Transverse colon (tissue), 4 donors: ENCODE data around the gene MYBPH. TPM values are rescaled to one million over a fixed set of nuclear protein-coding genes. Genes with fewer than 3 reads are reported as not detected.

Source experiments
- DNase-seq: peaks from one replicate; pipeline ENCODE4 v3.0.0-alpha.2; 2019
- H3K27ac ChIP-seq, 4 donors: fragments of 200-600 bp; sonication (generic); 2 replicates each; pipeline ENCODE4 v1.5.1; 2016 to 2018; ENCODE audit warnings: inconsistent platforms in 4 of 4
- H3K27me3 ChIP-seq: fragments of 200-600 bp; sonication (generic); 2 replicates; pipeline ENCODE4 v1.5.1; 2017; ENCODE audit warnings: inconsistent platforms
- H3K36me3 ChIP-seq, 4 donors: fragments of 200-600 bp; sonication (generic); 2 replicates each; pipeline ENCODE4 v1.5.1; 2017 to 2019; ENCODE audit warnings: inconsistent platforms in 4 of 4
- H3K4me1 ChIP-seq, 4 donors: fragments of 200-600 bp; sonication (generic); 2 replicates each; pipeline ENCODE4 v1.5.1; 2017 to 2020; ENCODE audit warnings: inconsistent platforms in 4 of 4
- H3K4me3 ChIP-seq, 4 donors: fragments of 200-600 bp; sonication (generic); 1 replicate in 1 of 4; 2 replicates in 3 of 4; pipeline versions ENCODE4 v1.5.1 to v1.6.1; 2017 to 2019; ENCODE audit warnings: inconsistent platforms in 4 of 4
- H3K9me3 ChIP-seq, 2 donors: fragments of 200-600 bp; sonication (generic); 2 replicates each; pipeline ENCODE4 v1.5.1; 2017 to 2019; ENCODE audit warnings: inconsistent platforms in 2 of 2
- EP300 ChIP-seq: sonication (generic); formaldehyde crosslinking; IDR thresholded peaks from one replicate; pipeline ENCODE4 v1.6.1; 2017; ENCODE audit warnings: antibody characterized with exemption, low read depth
- POLR2A ChIP-seq: fragments of 450-650 bp; IDR thresholded peaks from one replicate; pipeline ENCODE4 v1.6.1; 2016; ENCODE audit warnings: antibody characterized with exemption, mild to moderate bottlenecking, moderate library complexity
- POLR2AphosphoS5 ChIP-seq, 3 donors: sonication (generic); formaldehyde crosslinking; IDR thresholded peaks; one replicate each; pipeline ENCODE4 v1.6.1; 2016; ENCODE audit warnings: antibody characterized with exemption in 3 of 3
- WGBS, 2 donors: methylation state at CpG; one replicate each; pipeline ENCODE4 v1.1.5; 2018; ENCODE audit warnings: low coverage in 1 of 2; 5-methylcytosine and 5-hydroxymethylcytosine counted together
- in situ Hi-C, 4 donors: fragments of 200-750 bp; cut with MboI; loops; one replicate each; pipeline versions ENCODE4 v1.15.0 to v1.15.1; 2017; ENCODE audit warnings: low sequenced_read_pairs in 3 of 4, low pct_ligation_motif_present in 1 of 4, low pct_unique_long_range_greater_than_20kb in 1 of 4
- intact Hi-C: fragments of 100-400 bp; cut with DNase I; formaldehyde crosslinking; loops from one replicate; pipeline ENCODE4 v1.15.1; 2023; ENCODE audit warnings: low total_unique reads
- total RNA-seq, 4 donors: library from RNA; depleted of rRNA; stranded (reverse); fragments of >200 nt; gene quantifications; one replicate each; pipeline ENCODE4 v1.1.0, GENCODE V29; 2016
- TF ChIP-seq, protein P1 (sequence below), 5 experiments: fragments of 200-600 bp in 3 of 5; fragments of 450-650 bp in 2 of 5; sonication (generic) in 3 of 5; IDR thresholded peaks; 1 replicate in 2 of 5; 2 replicates in 3 of 5; pipeline ENCODE4 v1.5.1; 2016 to 2017; ENCODE audit warnings: antibody characterized with exemption in 5 of 5, inconsistent platforms in 3 of 5, mild to moderate bottlenecking in 2 of 5, moderate library complexity in 1 of 5

Gene MYBPH
- total RNA-seq, 4 donors from 2014 or later, result not detected

DNA sequence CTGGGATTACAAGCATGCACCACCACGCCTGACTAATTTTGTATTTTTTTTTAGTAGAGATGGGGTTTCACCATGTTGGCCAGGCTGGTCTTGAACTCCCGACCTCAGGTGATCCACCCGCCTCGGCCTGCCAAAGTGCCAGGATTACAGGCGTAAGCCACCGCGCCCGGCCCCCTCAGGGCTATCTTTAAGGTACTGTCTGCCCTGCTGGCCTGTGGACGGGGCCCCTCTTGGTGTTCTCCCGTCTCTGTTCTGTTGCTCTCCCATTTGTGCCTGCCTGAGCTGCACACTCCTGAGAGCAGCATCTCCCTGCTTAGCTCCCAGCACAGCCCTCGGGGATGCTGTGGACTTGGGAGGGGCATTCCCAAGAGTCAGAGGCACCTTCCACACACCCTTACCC is 13.9 kb downstream of the MYBPH start:
- Histone ChIP-seq H3K4me3 (no peak overlapping the region), H3K9me3 (peaks cover 0 to 5% of the 10 kb centered on the region in 2 donors), H3K36me3 (no peaks in the 10 kb centered on the region), H3K4me1 (peaks cover 0 to 4% (median 1%) of the 10 kb centered on the region in 4 donors), H3K27ac (no peak overlapping the region), H3K27me3 (no peaks in the 10 kb centered on the region)
- TF ChIP-seq POLR2AphosphoS5 (IDR thresholded peaks at IDR 0.05) (no peak), POLR2A (no peak), EP300 (no peak)
- TF ChIP-seq, protein P1, sequence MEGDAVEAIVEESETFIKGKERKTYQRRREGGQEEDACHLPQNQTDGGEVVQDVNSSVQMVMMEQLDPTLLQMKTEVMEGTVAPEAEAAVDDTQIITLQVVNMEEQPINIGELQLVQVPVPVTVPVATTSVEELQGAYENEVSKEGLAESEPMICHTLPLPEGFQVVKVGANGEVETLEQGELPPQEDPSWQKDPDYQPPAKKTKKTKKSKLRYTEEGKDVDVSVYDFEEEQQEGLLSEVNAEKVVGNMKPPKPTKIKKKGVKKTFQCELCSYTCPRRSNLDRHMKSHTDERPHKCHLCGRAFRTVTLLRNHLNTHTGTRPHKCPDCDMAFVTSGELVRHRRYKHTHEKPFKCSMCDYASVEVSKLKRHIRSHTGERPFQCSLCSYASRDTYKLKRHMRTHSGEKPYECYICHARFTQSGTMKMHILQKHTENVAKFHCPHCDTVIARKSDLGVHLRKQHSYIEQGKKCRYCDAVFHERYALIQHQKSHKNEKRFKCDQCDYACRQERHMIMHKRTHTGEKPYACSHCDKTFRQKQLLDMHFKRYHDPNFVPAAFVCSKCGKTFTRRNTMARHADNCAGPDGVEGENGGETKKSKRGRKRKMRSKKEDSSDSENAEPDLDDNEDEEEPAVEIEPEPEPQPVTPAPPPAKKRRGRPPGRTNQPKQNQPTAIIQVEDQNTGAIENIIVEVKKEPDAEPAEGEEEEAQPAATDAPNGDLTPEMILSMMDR (IDR thresholded peaks at IDR 0.05), result no peak
- intact Hi-C loops, result no loop called here
- DNase-seq, result no peak
- 70 to 92% methylated on average over 2 to 11 of the region's 11 CpGs for WGBS, 2 donors
- in situ Hi-C loops, result no loop called here

DNA sequence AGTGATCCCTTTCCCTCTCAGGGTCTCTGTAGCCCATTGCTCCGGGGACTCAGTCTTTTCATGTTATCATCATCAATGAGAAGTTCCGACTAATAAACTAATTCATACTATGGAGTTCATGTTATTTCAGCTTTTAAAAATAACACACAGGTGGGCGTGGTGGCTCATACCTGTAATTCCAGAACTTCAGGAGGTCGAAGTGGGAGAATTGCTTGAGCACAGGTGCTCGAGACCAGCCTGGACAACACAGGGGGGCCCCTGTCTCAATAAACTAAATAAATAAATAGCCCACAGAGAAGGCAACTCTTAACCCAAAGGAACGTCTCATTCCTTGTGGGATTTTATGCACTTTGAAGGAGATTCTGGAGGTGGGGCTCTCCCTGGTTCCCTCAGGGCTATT is 14.5 kb downstream of the MYBPH start:
- Histone ChIP-seq H3K9me3 (peaks cover 0 to 5% of the 10 kb centered on the region in 2 donors), H3K36me3 (no peaks in the 10 kb centered on the region), H3K4me3 (no peak overlapping the region), H3K4me1 (peaks cover 0 to 3% (median under 1%) of the 10 kb centered on the region in 4 donors), H3K27ac (no peak overlapping the region), H3K27me3 (no peaks in the 10 kb centered on the region)
- intact Hi-C loops, result no loop called here
- WGBS, 2 donors, result 53 to 71% methylated on average over 5 to 6 of the region's 6 CpGs
- DNase-seq, result no peak
- TF ChIP-seq EP300 (no peak), POLR2A (no peak), POLR2AphosphoS5 (IDR thresholded peaks at IDR 0.05) (no peak)
- TF ChIP-seq, protein P1 (IDR thresholded peaks at IDR 0.05), result no peak
- in situ Hi-C loops, result no loop called here

DNA sequence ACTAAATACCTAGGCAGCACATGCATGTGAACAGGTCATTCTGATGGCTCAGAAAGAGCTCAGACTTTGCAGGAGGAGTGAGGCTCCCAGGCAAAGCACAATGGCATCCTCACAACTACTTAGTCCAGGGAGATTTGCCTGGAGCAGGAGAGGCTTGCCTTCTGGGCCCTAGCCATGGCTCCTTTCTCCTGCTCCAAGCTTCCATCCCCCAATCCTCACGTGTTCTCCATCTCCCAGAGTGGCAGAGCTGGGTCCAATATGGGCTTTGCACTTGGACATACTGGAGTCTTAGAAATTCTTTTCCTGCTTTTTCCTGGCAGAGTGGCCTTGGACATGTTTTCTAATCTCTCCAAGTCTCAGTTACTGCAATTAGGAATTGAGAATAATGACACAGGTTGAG is 15.8 kb downstream of the MYBPH start:
- Histone ChIP-seq H3K27me3 (no peaks in the 10 kb centered on the region), H3K36me3 (no peaks in the 10 kb centered on the region), H3K9me3 (peaks cover 0 to 5% of the 10 kb centered on the region in 2 donors), H3K27ac (no peak overlapping the region), H3K4me3 (no peak overlapping the region), H3K4me1 (peaks cover 0 to 9% (median 1%) of the 10 kb centered on the region in 4 donors)
- WGBS, 2 donors, result 62% methylated on average over 1 of the region's 1 CpG; no CpG with 5 or more reads in 1 of the 2 donors
- DNase-seq, result no peak
- no peak for TF ChIP-seq POLR2A
- no peak for TF ChIP-seq POLR2AphosphoS5 (IDR thresholded peaks at IDR 0.05)
- TF ChIP-seq, protein P1 (IDR thresholded peaks at IDR 0.05), result no peak
- no peak for TF ChIP-seq EP300
- in situ Hi-C loops, result no loop called here
- intact Hi-C loops, result no loop called here

DNA sequence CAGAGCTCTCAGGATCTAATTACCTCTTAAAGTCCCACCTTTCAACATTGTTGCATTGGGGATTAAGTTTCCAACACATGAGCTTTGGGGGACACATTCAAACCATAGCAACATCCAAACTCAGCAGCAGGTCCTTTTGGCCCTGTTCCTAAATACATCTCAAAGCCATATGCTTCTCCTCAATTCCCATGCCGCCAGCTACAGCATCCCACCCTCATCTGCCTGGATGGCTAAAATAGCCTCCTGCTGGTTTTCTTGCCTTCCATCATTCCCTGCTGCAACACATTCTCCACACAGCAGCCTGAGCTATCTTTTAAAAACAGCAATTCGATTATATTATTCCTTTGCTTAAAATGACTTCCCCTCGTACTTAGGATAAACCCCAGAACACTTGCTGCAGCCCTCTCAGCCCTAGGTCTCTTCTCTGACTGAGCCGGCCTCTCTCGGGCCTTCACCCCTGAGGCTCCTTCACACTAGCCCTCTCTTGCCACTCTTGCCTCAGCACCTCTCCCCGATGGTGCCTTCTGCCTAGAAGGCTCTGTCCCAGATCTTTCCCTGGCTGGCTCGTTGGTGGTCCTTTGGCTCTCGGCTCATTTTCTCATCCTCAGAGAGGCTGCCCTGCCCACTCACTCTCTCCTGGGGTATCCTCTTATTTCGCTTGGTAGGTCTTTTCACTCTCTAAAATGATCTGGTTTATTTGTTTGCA is 16.5 kb downstream of the MYBPH start:
- peaks cover 0 to 9% (median 1%) of the 10 kb centered on the region in 4 donors for H3K4me1 ChIP-seq
- no peak for DNase-seq
- no peak overlapping the region for H3K4me3 ChIP-seq
- no peaks in the 10 kb centered on the region for H3K27me3 ChIP-seq
- in situ Hi-C loops (no loop called here), intact Hi-C loops (no loop called here)
- H3K36me3 ChIP-seq, result no peaks in the 10 kb centered on the region
- TF ChIP-seq POLR2AphosphoS5 (IDR thresholded peaks at IDR 0.05) (no peak), POLR2A (no peak), EP300 (no peak)
- TF ChIP-seq, protein P1 (IDR thresholded peaks at IDR 0.05), result no peak
- H3K9me3 ChIP-seq, result peaks cover 0 to 5% of the 10 kb centered on the region in 2 donors
- no peak overlapping the region for H3K27ac ChIP-seq
- WGBS, 2 donors, result 87 to 94% methylated on average over 6 to 9 of the region's 9 CpGs
